PFSK-1 (cell line): ENCODE data around the gene MTMR4. TPM values are rescaled to one million over a fixed set of nuclear protein-coding genes. Genes with fewer than 3 reads are reported as not detected.

Experiments
- FOXP2 ChIP-seq: optimal IDR thresholded peaks from 2 replicates; pipeline ENCODE3; 2011; ENCODE audit warnings: borderline replicate concordance, control low read depth, inconsistent platforms; ENCODE audit not compliant: insufficient read depth; ENCODE audit errors: extremely low read length, extremely low read depth
- POLR2AphosphoS5 ChIP-seq: IDR thresholded peaks from 2 replicates; pipeline ENCODE4 v1.6.1; 2012; ENCODE audit warnings: low read depth, mild to moderate bottlenecking, control low read depth, low read length, moderate library complexity
- SIN3A ChIP-seq: IDR thresholded peaks from 2 replicates; pipeline ENCODE4 v1.6.1; 2012; ENCODE audit warnings: mild to moderate bottlenecking, low read length, moderate library complexity, borderline replicate concordance; ENCODE audit not compliant: insufficient read depth
- TAF1 ChIP-seq: IDR thresholded peaks from 2 replicates; pipeline ENCODE4 v1.6.1; 2012; ENCODE audit warnings: low read length, control low read depth, borderline replicate concordance; ENCODE audit not compliant: insufficient read depth
- polyA plus RNA-seq: library from polyadenylated mRNA; unstranded; fragments of >200 nt; gene quantifications from one replicate; pipeline ENCODE4 v1.2.1, GENCODE V29; 2012; ENCODE audit warnings: low read depth, missing spikeins; ENCODE audit not compliant: insufficient read length
- TF ChIP-seq, protein P1 (sequence below), 2 experiments: IDR thresholded peaks; 2 replicates each; pipeline versions ENCODE4 v1.6.1 to v1.8.0; 2011 to 2012; ENCODE audit warnings: low read depth in 2 of 2, low read length in 2 of 2, control low read depth in 1 of 2, inconsistent platforms in 1 of 2, mild to moderate bottlenecking in 1 of 2, moderate library complexity in 1 of 2; ENCODE audit not compliant: insufficient read depth in 1 of 2

Gene MTMR4
- polyA plus RNA-seq, result 19.3 TPM

DNA sequence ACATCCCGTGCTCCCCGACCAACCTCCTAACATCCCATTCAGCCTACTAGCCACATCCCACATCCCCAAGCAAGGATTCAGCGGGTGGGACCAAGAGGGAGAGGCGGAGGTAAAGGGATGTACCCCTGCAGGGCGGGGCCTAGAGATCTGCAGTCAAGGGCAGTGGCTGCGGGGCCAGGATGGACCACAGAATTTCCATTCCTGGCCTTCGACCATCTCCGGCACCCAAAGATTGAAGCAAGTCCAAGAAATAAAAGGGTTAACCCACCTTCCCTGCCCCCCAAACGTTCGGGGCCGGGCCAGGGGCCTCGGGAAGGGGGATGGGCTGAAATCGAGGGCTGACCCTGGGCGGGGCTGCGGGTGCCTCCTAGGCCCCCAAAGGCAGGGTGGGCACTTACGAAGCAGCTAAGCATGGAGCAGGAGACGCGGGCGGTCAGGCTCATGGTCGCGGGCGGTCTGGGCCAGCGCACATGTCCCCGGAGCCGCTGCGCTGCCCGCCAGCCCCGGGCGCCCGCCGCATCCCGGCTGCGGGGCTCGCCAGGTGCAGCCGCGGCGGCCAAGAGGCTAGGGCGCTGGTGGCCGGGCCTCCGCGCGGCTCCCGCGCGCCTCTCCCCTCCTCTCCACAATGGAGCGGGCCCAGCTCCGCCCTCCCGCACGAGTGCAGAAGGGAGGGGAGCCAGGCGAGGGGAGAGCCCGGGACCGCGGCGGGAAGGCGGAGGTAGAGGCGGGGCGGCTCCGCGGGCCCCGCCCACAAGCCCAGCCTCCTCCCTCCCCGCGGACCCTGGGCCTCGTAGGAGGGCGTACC is at the start of gene MTMR4:
TSS of gene MTMR4 (minus strand) at position 674 of the 805 bp plus-strand sequence. CDS start at position 443, 231 bp downstream.
- 0 out of 2 replicates have a peak, but pooled peaks have one; percentile 36 for TF ChIP-seq POLR2AphosphoS5
- TF ChIP-seq SIN3A, result no peak
- TF ChIP-seq, protein P1, sequence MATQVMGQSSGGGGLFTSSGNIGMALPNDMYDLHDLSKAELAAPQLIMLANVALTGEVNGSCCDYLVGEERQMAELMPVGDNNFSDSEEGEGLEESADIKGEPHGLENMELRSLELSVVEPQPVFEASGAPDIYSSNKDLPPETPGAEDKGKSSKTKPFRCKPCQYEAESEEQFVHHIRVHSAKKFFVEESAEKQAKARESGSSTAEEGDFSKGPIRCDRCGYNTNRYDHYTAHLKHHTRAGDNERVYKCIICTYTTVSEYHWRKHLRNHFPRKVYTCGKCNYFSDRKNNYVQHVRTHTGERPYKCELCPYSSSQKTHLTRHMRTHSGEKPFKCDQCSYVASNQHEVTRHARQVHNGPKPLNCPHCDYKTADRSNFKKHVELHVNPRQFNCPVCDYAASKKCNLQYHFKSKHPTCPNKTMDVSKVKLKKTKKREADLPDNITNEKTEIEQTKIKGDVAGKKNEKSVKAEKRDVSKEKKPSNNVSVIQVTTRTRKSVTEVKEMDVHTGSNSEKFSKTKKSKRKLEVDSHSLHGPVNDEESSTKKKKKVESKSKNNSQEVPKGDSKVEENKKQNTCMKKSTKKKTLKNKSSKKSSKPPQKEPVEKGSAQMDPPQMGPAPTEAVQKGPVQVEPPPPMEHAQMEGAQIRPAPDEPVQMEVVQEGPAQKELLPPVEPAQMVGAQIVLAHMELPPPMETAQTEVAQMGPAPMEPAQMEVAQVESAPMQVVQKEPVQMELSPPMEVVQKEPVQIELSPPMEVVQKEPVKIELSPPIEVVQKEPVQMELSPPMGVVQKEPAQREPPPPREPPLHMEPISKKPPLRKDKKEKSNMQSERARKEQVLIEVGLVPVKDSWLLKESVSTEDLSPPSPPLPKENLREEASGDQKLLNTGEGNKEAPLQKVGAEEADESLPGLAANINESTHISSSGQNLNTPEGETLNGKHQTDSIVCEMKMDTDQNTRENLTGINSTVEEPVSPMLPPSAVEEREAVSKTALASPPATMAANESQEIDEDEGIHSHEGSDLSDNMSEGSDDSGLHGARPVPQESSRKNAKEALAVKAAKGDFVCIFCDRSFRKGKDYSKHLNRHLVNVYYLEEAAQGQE (IDR thresholded peaks at IDR 0.05; ENCODE audit: insufficient read depth in 1 of 2, low read depth in 2 of 2, low read length in 2 of 2), result no peak
- TF ChIP-seq FOXP2, result no peak
- TF ChIP-seq TAF1, result no peak

DNA sequence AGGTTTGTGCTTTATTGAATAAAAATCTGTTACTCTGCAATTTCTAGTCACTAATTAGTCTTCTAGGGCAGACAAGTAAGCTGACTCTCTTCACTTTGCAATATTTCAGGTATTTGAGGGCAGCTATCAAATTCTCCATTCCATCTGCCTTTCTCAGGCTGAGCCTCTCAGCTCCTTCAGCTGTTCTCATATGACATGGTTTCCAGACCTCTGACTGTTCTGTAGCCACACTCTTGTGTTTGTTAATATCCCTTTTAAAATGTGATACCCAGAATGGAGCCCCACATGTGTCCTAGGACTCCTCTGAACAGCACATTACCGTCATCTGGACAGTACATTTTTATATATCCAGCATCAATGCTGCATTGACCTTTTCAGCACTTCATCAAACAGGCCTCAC is 46.1 kb upstream of the MTMR4 start:
- TF ChIP-seq, protein P1 (IDR thresholded peaks at IDR 0.05; ENCODE audit: insufficient read depth in 1 of 2, low read depth in 2 of 2, low read length in 2 of 2), result no peak
- TF ChIP-seq SIN3A, result no peak
- no peak for TF ChIP-seq TAF1
- TF ChIP-seq FOXP2, result no peak
- TF ChIP-seq POLR2AphosphoS5, result no peak

DNA sequence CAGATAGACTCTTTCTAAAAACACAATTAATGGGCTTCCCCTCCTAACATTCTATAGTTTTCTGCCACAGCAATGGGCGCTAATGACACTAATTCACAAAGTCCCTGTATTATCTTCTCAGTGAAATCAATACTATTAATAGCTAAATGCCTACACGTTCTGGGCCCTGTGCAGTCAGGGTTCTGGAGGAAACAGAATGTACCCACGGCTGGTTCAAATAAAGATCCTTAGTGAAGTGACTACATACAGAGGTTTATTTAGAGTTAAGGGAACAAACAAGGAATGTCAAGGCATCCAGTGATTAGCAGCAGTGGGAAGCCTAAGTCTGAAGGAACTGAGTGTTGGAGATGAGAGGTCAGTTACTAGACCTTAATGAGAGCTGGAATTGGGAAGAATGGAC is 43.5 kb upstream of the MTMR4 start:
- TF ChIP-seq SIN3A (no peak), POLR2AphosphoS5 (no peak), FOXP2 (no peak), TAF1 (no peak)
- TF ChIP-seq, protein P1 (IDR thresholded peaks at IDR 0.05; ENCODE audit: insufficient read depth in 1 of 2, low read depth in 2 of 2, low read length in 2 of 2), result no peak

DNA sequence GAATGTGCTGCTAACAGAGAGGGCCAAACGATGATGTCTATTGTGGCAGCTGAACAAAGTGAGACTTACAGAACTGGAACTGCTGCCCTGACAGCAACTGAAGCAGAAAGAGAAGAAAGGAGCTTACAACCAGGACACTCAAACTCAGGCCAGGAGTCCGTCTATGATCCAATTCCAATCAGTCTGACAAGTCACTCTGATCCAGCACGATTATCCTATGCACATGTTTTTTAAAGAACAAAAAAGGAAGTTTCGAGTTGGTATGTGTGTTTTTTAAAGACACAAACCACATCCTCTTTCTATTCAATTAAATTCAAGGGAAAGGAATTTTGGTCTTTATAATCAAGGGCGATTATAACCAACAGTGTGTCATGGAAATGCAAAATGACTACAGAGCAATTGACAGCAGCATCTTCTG is 42.4 kb upstream of the MTMR4 start:
- TF ChIP-seq FOXP2, result no peak
- no peak for TF ChIP-seq SIN3A
- TF ChIP-seq POLR2AphosphoS5, result no peak
- TF ChIP-seq, protein P1 (IDR thresholded peaks at IDR 0.05; ENCODE audit: insufficient read depth in 1 of 2, low read depth in 2 of 2, low read length in 2 of 2), result no peak
- no peak for TF ChIP-seq TAF1

DNA sequence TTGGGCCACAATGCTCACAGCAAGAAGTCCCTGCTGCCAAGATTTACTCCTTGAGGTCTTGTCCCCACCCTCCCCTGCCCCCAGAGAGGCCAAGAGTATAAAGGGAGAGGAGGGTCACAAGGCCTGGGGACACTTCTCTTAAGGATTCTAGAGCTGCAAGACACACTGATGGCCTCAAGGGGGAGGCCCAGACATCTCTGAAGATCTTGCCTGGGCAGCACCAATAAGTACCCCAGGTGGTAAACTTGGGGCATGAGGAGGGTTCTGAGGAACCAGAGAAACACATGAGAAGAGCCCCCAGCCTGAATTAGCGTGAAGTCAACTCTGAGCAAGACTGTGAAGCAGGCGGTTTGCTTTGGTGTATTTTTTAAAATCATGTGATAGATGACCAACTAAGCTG is 26.8 kb upstream of the MTMR4 start:
- TF ChIP-seq TAF1 (no peak), FOXP2 (no peak), SIN3A (no peak), POLR2AphosphoS5 (no peak)
- TF ChIP-seq, protein P1 (IDR thresholded peaks at IDR 0.05; ENCODE audit: insufficient read depth in 1 of 2, low read depth in 2 of 2, low read length in 2 of 2), result no peak
